HepG2 (cell line): ENCODE results near the gene S100A4. TPM values are rescaled to one million over a fixed set of nuclear protein-coding genes. Genes with fewer than 3 reads are reported as not detected.

ENCODE experiments used
- PAWR ChIP-seq: sonication (generic); formaldehyde crosslinking; IDR thresholded peaks from 2 replicates; pipeline ENCODE4 v1.4.0; 2020; ENCODE audit warnings: missing genetic modification reagents, mild to moderate bottlenecking, borderline replicate concordance
- PTBP1 ChIP-seq: fragments of 200-400 bp; formaldehyde crosslinking; IDR thresholded peaks from 2 replicates; pipeline ENCODE4 v1.6.1; 2018; ENCODE audit warnings: low read length, low read depth; ENCODE audit not compliant: poor library complexity, severe bottlenecking
- REPIN1 ChIP-seq: sonication (generic); formaldehyde crosslinking; IDR thresholded peaks from 2 replicates; pipeline ENCODE4 v1.8.0; 2022; ENCODE audit warnings: missing genetic modification reagents, low read depth, mild to moderate bottlenecking, borderline replicate concordance
- ZBTB7B ChIP-seq: sonication (generic); formaldehyde crosslinking; IDR thresholded peaks from 2 replicates; pipeline ENCODE4 v1.4.0; 2020; ENCODE audit warnings: missing genetic modification reagents
- ZNF317 ChIP-seq: sonication (generic); formaldehyde crosslinking; IDR thresholded peaks from 2 replicates; pipeline ENCODE4 v1.5.0; 2020; ENCODE audit warnings: mild to moderate bottlenecking, missing genetic modification reagents
- polyA plus RNA-seq, 8 experiments: library from polyadenylated mRNA; depleted of rRNA in 3 of 8; stranded (reverse) in 7 of 8; unstranded in 1 of 8; fragments of >200 nt; fragmentation: Illumina TruSeq in 4 of 8; extraction: Trizol in 4 of 8; gene quantifications; 2 replicates each; pipeline versions ENCODE4 v1.2.1 to v1.2.3, GENCODE V29; 2011 to 2016; ENCODE audit warnings: low read depth in 4 of 8, missing spikeins in 1 of 8, mixed read lengths in 1 of 8; ENCODE audit not compliant: insufficient read depth in 1 of 8
- total RNA-seq, 5 experiments: library from RNA; depleted of rRNA; stranded (reverse); fragments of >200 nt; fragmentation: Illumina TruSeq; extraction: Trizol; gene quantifications; 2 replicates each; pipeline ENCODE4 v1.2.3, GENCODE V29; 2016; ENCODE audit warnings: low read depth in 1 of 5
- TF ChIP-seq, protein P1 (sequence below): sonication (generic); formaldehyde crosslinking; IDR thresholded peaks from 2 replicates; pipeline ENCODE4 v1.8.1; 2023; ENCODE audit warnings: mild to moderate bottlenecking, inconsistent platforms, moderate library complexity, missing genetic modification reagents, borderline replicate concordance
- TF ChIP-seq, protein P2 (sequence below): sonication (generic); formaldehyde crosslinking; IDR thresholded peaks from 2 replicates; pipeline ENCODE4 v1.5.1; 2020; ENCODE audit warnings: missing genetic modification reagents, mild to moderate bottlenecking, borderline replicate concordance
- TF ChIP-seq, protein P3 (sequence below): sonication (generic); formaldehyde crosslinking; conservative IDR thresholded peaks from 2 replicates; pipeline ENCODE4 v1.8.0; 2022; ENCODE audit warnings: missing genetic modification reagents

Gene S100A4
- total and polyA plus RNA-seq, 2 of the 13 experiments (the other 11 are each of a cell fraction or from before 2014, with no cell fraction given), result 12.9 to 20.2 TPM

DNA sequence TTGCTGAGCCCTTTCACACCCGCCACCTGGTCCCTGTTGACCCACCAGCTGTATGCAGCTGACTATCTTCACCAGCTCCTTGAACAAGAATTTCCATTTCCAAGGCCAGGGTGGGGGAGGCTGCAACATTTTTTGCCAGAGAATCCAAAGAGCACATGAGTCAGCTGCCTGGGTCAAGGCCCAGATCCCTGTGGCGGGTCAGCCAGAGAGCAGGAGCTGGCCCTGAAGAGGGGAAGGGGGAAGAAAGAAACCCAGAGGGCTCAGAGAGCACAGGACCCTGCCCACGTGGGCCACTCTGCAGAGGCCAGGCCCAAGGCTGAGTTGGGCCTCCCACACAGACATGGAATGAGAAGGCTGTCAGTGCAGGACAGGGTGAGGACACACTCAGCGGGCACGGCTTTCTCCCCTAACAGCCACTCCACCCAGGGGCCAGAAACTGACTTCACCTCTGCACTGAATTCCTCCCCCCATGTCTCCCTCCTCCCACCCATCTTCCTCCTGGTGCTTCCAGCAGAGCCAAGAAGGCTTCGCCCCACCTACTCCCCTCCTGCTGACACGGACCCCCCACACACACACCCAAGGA, 38.7 kb downstream of the S100A4 start (continued):
- TF ChIP-seq, protein P1, sequence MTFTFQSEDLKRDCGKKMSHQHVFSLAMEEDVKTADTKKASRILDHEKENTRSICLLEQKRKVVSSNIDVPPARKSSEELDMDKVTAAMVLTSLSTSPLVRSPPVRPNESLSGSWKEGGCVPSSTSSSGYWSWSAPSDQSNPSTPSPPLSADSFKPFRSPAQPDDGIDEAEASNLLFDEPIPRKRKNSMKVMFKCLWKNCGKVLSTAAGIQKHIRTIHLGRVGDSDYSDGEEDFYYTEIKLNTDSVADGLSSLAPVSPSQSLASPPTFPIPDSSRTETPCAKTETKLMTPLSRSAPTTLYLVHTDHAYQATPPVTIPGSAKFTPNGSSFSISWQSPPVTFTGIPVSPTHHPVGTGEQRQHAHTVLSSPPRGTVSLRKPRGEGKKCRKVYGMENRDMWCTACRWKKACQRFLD (CRISPR knock-in tag), result no peak
- TF ChIP-seq PAWR (CRISPR knock-in tag) (no peak), REPIN1 (no peak), ZBTB7B (CRISPR knock-in tag) (no peak), PTBP1 (no peak), ZNF317 (CRISPR knock-in tag) (no peak)
- TF ChIP-seq, protein P2, sequence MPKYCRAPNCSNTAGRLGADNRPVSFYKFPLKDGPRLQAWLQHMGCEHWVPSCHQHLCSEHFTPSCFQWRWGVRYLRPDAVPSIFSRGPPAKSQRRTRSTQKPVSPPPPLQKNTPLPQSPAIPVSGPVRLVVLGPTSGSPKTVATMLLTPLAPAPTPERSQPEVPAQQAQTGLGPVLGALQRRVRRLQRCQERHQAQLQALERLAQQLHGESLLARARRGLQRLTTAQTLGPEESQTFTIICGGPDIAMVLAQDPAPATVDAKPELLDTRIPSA (CRISPR knock-in tag), result no peak
- TF ChIP-seq, protein P3, sequence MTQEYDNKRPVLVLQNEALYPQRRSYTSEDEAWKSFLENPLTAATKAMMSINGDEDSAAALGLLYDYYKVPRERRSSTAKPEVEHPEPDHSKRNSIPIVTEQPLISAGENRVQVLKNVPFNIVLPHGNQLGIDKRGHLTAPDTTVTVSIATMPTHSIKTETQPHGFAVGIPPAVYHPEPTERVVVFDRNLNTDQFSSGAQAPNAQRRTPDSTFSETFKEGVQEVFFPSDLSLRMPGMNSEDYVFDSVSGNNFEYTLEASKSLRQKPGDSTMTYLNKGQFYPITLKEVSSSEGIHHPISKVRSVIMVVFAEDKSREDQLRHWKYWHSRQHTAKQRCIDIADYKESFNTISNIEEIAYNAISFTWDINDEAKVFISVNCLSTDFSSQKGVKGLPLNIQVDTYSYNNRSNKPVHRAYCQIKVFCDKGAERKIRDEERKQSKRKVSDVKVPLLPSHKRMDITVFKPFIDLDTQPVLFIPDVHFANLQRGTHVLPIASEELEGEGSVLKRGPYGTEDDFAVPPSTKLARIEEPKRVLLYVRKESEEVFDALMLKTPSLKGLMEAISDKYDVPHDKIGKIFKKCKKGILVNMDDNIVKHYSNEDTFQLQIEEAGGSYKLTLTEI (CRISPR knock-in tag), result no peak
